Endothelial cell (in vitro differentiated cells): Measurements from ENCODE around the gene PHACTR1. TPM values are rescaled to one million over a fixed set of nuclear protein-coding genes. Genes with fewer than 3 reads are reported as not detected.
A peak's percentile ranks its signal among the peaks of the same experiment; 100 is the strongest.

Source experiments
- DNase-seq: peaks from one replicate; pipeline ENCODE4 v3.0.0; 2021; ENCODE audit warnings: low spot score
- H3K27ac Mint-ChIP-seq: one replicate; pipeline ENCODE4 v1.8.0; 2021; ENCODE audit warnings: mixed read lengths, inconsistent platforms; ENCODE audit not compliant: unreplicated experiment
- H3K27me3 Mint-ChIP-seq: one replicate; pipeline ENCODE4 v1.8.0; 2021; ENCODE audit warnings: mild to moderate bottlenecking, moderate library complexity, mixed read lengths, inconsistent platforms; ENCODE audit not compliant: unreplicated experiment
- H3K36me3 Mint-ChIP-seq: one replicate; pipeline ENCODE4 v1.8.0; 2021; ENCODE audit warnings: mild to moderate bottlenecking, low read depth, mixed read lengths, inconsistent platforms; ENCODE audit not compliant: unreplicated experiment
- H3K4me1 Mint-ChIP-seq: one replicate; pipeline ENCODE4 v1.8.0; 2021; ENCODE audit warnings: mild to moderate bottlenecking, mixed read lengths, inconsistent platforms; ENCODE audit not compliant: unreplicated experiment
- H3K4me3 Mint-ChIP-seq: one replicate; pipeline ENCODE4 v1.8.0; 2021; ENCODE audit warnings: mild to moderate bottlenecking, mixed read lengths, inconsistent platforms; ENCODE audit not compliant: unreplicated experiment
- H3K9me3 Mint-ChIP-seq: one replicate; pipeline ENCODE4 v1.8.0; 2021; ENCODE audit warnings: mixed read lengths, inconsistent platforms; ENCODE audit not compliant: unreplicated experiment
- total RNA-seq: library from RNA; stranded (reverse); fragmentation: NEBNext Ultra II Directional; extraction: Animal tissue kit (Norgen Biotek cat#: 25700); gene quantifications from one replicate; pipeline ENCODE4 v1.2.1, GENCODE V29; 2021; ENCODE audit not compliant: unreplicated experiment
- TF ChIP-seq, protein P1 (sequence below): fragments of 200-600 bp; sonication (generic); IDR thresholded peaks from one replicate; pipeline ENCODE4 v1.5.0; 2021; ENCODE audit warnings: antibody characterized with exemption; ENCODE audit not compliant: unreplicated experiment

The PHACTR1 gene
- total RNA-seq, 1 donor from 2014 or later, result 39.9 TPM

DNA sequence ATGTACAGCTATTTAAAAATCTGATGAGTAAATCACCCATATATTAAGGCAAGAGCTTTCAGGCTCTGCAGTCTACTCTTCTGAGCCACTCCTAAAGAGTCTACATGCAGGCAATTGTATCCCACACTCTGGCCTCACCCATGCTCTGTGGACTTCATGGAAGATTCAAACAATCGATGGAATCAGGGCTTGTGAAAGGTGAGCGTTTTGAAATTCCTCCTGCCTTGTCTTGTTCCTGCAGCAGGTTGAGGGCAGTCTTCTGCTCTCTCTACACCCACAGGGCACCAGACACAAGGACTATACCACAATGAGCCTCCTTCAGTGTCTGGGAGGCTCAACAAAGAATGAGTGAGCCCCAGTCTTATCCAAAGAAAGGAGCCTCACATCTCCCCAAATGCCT is 560.7 kb downstream of the PHACTR1 start:
- no peaks in the 10 kb centered on the region for H3K4me1 Mint-ChIP-seq
- H3K4me3 Mint-ChIP-seq, result no peak overlapping the region
- DNase-seq, result no peak
- no peaks in the 10 kb centered on the region for H3K9me3 Mint-ChIP-seq
- H3K27me3 Mint-ChIP-seq, result peaks cover 7% of the 10 kb centered on the region
- H3K27ac Mint-ChIP-seq, result no peak overlapping the region
- peaks cover 3% of the 10 kb centered on the region for H3K36me3 Mint-ChIP-seq
- TF ChIP-seq, protein P1, sequence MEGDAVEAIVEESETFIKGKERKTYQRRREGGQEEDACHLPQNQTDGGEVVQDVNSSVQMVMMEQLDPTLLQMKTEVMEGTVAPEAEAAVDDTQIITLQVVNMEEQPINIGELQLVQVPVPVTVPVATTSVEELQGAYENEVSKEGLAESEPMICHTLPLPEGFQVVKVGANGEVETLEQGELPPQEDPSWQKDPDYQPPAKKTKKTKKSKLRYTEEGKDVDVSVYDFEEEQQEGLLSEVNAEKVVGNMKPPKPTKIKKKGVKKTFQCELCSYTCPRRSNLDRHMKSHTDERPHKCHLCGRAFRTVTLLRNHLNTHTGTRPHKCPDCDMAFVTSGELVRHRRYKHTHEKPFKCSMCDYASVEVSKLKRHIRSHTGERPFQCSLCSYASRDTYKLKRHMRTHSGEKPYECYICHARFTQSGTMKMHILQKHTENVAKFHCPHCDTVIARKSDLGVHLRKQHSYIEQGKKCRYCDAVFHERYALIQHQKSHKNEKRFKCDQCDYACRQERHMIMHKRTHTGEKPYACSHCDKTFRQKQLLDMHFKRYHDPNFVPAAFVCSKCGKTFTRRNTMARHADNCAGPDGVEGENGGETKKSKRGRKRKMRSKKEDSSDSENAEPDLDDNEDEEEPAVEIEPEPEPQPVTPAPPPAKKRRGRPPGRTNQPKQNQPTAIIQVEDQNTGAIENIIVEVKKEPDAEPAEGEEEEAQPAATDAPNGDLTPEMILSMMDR, result no peak

DNA sequence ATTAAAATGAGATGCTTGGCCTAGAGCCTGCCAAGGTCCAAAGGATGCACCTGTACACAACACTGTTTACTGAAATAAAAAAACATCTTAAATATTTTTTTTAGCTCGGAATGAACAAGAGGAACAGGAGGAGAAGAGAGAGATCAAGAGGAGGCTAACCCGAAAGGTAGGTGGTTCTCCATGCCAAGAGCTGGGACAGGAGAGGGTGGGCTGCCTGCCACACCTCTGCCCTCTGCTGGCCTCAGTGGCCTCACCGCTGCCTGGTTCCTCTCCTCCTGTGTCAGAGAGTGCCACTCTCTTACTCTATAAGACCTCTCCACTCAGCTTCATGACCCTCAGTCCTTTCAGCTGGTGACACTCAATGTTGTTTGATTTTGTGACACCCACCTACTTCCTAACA is 561.6 kb downstream of the PHACTR1 start:
- Mint-ChIP-seq H3K9me3 (no peaks in the 10 kb centered on the region), H3K27me3 (peaks cover 7% of the 10 kb centered on the region), H3K36me3 (peaks cover 5% of the 10 kb centered on the region), H3K4me3 (no peak overlapping the region), H3K4me1 (no peaks in the 10 kb centered on the region), H3K27ac (no peak overlapping the region)
- peak; percentile 46 for DNase-seq
- TF ChIP-seq, protein P1, result no peak

DNA sequence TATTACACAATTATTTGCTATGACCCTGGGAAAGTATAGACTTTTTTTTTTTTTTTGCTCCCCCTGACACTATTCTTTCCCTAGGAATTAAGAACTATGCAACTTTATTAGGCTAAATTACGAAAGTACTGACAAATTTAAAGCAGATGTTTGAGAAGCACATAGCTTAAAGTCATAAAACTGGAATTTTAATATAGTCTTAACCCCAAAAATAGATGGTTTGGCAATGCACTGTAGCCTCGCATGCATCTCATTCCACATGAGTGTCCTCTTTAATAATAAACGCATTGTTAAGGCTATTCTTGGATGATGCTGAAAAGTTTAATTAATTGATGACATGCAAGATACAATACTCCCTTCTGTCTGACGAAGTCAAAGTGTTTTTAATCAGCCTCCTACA is 562.4 kb downstream of the PHACTR1 start:
- TF ChIP-seq, protein P1, result no peak
- DNase-seq, result no peak
- peaks cover 10% of the 10 kb centered on the region for H3K36me3 Mint-ChIP-seq

DNA sequence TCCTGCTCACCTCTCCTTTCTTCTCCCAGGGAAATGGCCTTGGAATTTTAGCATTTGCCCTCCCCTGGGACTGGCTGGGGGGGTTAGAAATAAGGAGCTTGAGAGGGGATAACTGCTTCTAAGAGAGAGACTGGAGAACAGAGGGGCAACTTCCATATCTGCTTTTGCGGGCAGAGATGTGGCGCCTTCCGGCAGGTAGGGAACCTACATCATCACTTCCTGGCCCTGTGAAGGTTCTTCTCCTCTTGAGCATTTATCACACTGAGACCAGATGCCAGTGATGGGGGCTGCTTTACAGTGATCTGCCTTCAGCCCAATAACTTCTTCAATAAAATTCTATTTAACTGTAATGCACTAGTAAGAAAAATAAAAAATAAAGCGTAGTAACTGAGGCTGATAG is 563.7 kb downstream of the PHACTR1 start:
- Mint-ChIP-seq H3K9me3 (no peaks in the 10 kb centered on the region), H3K27me3 (peaks cover 7% of the 10 kb centered on the region), H3K4me3 (no peak overlapping the region), H3K4me1 (no peaks in the 10 kb centered on the region), H3K36me3 (peaks cover 10% of the 10 kb centered on the region), H3K27ac (no peak overlapping the region)
- TF ChIP-seq, protein P1, result no peak
- DNase-seq, result no peak

More for the DNA sequence above, 562.4 kb downstream of the PHACTR1 start:
- Mint-ChIP-seq H3K4me3 (no peak overlapping the region), H3K27ac (no peak overlapping the region), H3K27me3 (peaks cover 7% of the 10 kb centered on the region), H3K9me3 (no peaks in the 10 kb centered on the region), H3K4me1 (no peaks in the 10 kb centered on the region)

DNA sequence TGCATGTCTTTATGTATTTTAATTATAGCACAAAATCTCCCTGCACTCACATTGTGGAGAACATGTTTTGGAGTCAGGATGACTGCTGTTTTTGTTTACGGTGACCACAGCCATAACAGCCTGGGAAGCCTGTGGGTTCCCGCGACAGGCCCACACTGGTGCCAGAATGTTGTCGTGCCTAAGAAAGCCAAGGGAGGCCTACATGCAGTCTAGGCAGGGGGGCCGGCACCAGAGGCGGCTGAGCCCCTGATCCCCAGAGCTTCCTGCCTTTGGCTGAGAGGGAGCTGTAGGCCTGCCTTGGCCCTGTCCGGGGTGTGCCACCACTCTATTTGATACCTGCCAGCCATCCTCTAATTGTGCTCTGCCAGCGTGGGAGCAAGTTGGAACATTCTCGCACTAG is 565.1 kb downstream of the PHACTR1 start:
- DNase-seq, result no peak
- Mint-ChIP-seq H3K27me3 (peaks cover 7% of the 10 kb centered on the region), H3K4me3 (no peak overlapping the region), H3K36me3 (peaks cover 24% of the 10 kb centered on the region), H3K4me1 (no peaks in the 10 kb centered on the region), H3K27ac (no peak overlapping the region), H3K9me3 (no peaks in the 10 kb centered on the region)
- TF ChIP-seq, protein P1, result no peak
